WTC11 (cell line): ENCODE data around the gene PRR12. TPM values are rescaled to one million over a fixed set of nuclear protein-coding genes. Genes with fewer than 3 reads are reported as not detected.

Experiments
- ATAC-seq: fragments of 200-7000 bp; cut with Tn5 transposase; 2 replicates; pipeline ENCODE4 v1.10.0; 2021; ENCODE audit warnings: mild to moderate bottlenecking, moderate library complexity
- CTCF ChIA-PET: fragments of 300-600 bp; sonication (Branson Sonifier 250); formaldehyde crosslinking; loops from one replicate; lab custom pipeline; 2021; ENCODE audit warnings: antibody characterized with exemption; lab: Charles Lee
- POLR2A ChIA-PET: fragments of 350-600 bp; sonication (Branson Sonifier 250); formaldehyde crosslinking; loops from one replicate; lab custom pipeline; 2021; ENCODE audit warnings: antibody characterized with exemption; lab: Charles Lee
- DNase-seq: peaks from one replicate; pipeline ENCODE4 v3.0.0; 2021; ENCODE audit warnings: low spot score
- H3K27ac Mint-ChIP-seq: 2 replicates; pipeline ENCODE4 v1.8.0; 2021; ENCODE audit warnings: mixed read lengths
- H3K27me3 Mint-ChIP-seq: 2 replicates; pipeline ENCODE4 v1.8.0; 2021; ENCODE audit warnings: low read depth, mild to moderate bottlenecking, moderate library complexity, mixed read lengths
- H3K36me3 Mint-ChIP-seq: 2 replicates; pipeline ENCODE4 v1.8.0; 2021; ENCODE audit warnings: mixed read lengths
- H3K4me1 Mint-ChIP-seq: 2 replicates; pipeline ENCODE4 v1.8.0; 2022; ENCODE audit warnings: mixed read lengths
- H3K4me3 Mint-ChIP-seq: 2 replicates; pipeline ENCODE4 v1.8.0; 2021; ENCODE audit warnings: mild to moderate bottlenecking, moderate library complexity, mixed read lengths
- H3K9me3 Mint-ChIP-seq: 2 replicates; pipeline ENCODE4 v1.8.0; 2021; ENCODE audit warnings: mixed read lengths
- ATF3 ChIP-seq: sonication (generic); formaldehyde crosslinking; conservative IDR thresholded peaks from 2 replicates; pipeline ENCODE4 v1.8.1; 2022; ENCODE audit warnings: mild to moderate bottlenecking, missing genetic modification reagents
- ATF6 ChIP-seq: sonication (generic); formaldehyde crosslinking; IDR thresholded peaks from 2 replicates; pipeline ENCODE4 v1.8.1; 2023; ENCODE audit warnings: mild to moderate bottlenecking, missing genetic modification reagents
- CREM ChIP-seq: sonication (generic); formaldehyde crosslinking; IDR thresholded peaks from 2 replicates; pipeline ENCODE4 v1.8.1; 2022; ENCODE audit warnings: mild to moderate bottlenecking, missing genetic modification reagents, moderate library complexity
- CTCF ChIP-seq: fragments of 200-600 bp; IDR thresholded peaks from 2 replicates; pipeline ENCODE4 v1.8.0; 2022; ENCODE audit warnings: antibody characterized with exemption
- ERG ChIP-seq: fragments of 250-450 bp; sonication (Bioruptor Pico); IDR thresholded peaks from 2 replicates; pipeline ENCODE4 v1.8.0; 2021; ENCODE audit warnings: mild to moderate bottlenecking
- FOXJ3 ChIP-seq: sonication (generic); formaldehyde crosslinking; IDR thresholded peaks from 2 replicates; pipeline ENCODE4 v1.9.0; 2021; ENCODE audit warnings: missing genetic modification reagents, mild to moderate bottlenecking, borderline replicate concordance
- FOXP1 ChIP-seq: sonication (generic); formaldehyde crosslinking; IDR thresholded peaks from 2 replicates; pipeline ENCODE4 v1.8.0; 2022; ENCODE audit warnings: missing genetic modification reagents, mild to moderate bottlenecking, moderate library complexity, borderline replicate concordance
- GTF2I ChIP-seq: fragments of 250-450 bp; sonication (Bioruptor Pico); conservative IDR thresholded peaks from 2 replicates; pipeline ENCODE4 v1.4.0; 2021; ENCODE audit warnings: mild to moderate bottlenecking
- HMGA2 ChIP-seq: fragments of 250-450 bp; sonication (Bioruptor Pico); IDR thresholded peaks from 2 replicates; pipeline ENCODE4 v1.4.0; 2021; ENCODE audit warnings: mild to moderate bottlenecking, moderate library complexity
- IRF2 ChIP-seq: sonication (generic); formaldehyde crosslinking; IDR thresholded peaks from 2 replicates; pipeline ENCODE4 v1.8.0; 2022; ENCODE audit warnings: low read depth, missing genetic modification reagents, borderline replicate concordance
- MAX ChIP-seq: sonication (generic); formaldehyde crosslinking; IDR thresholded peaks from 2 replicates; pipeline ENCODE4 v1.8.0; 2022; ENCODE audit warnings: mild to moderate bottlenecking, missing genetic modification reagents
- NFATC4 ChIP-seq: fragments of 250-450 bp; sonication (Bioruptor Pico); IDR thresholded peaks from 2 replicates; pipeline ENCODE4 v1.9.0; 2021; ENCODE audit warnings: mild to moderate bottlenecking
- NFE2L1 ChIP-seq: sonication (generic); formaldehyde crosslinking; IDR thresholded peaks from 2 replicates; pipeline ENCODE4 v1.8.1; 2023; ENCODE audit warnings: missing genetic modification reagents
- NR1H2 ChIP-seq: sonication (generic); formaldehyde crosslinking; IDR thresholded peaks from 2 replicates; pipeline ENCODE4 v1.9.0; 2021; ENCODE audit warnings: mild to moderate bottlenecking, moderate library complexity, missing genetic modification reagents
- OVOL2 ChIP-seq: fragments of 250-450 bp; sonication (Bioruptor Pico); IDR thresholded peaks from 2 replicates; pipeline ENCODE4 v1.9.0; 2021; ENCODE audit warnings: mild to moderate bottlenecking, borderline replicate concordance
- PREB ChIP-seq: sonication (generic); formaldehyde crosslinking; IDR thresholded peaks from 2 replicates; pipeline ENCODE4 v1.8.1; 2022; ENCODE audit warnings: mild to moderate bottlenecking, missing genetic modification reagents, moderate library complexity, borderline replicate concordance
- RELA ChIP-seq: sonication (generic); formaldehyde crosslinking; IDR thresholded peaks from 2 replicates; pipeline ENCODE4 v1.8.1; 2022; ENCODE audit warnings: missing genetic modification reagents, mild to moderate bottlenecking, borderline replicate concordance
- SMAD3 ChIP-seq: sonication (generic); formaldehyde crosslinking; IDR thresholded peaks from 2 replicates; pipeline ENCODE4 v1.8.0; 2022; ENCODE audit warnings: missing genetic modification reagents, mild to moderate bottlenecking, borderline replicate concordance
- SMAD4 ChIP-seq: sonication (generic); formaldehyde crosslinking; IDR thresholded peaks from 2 replicates; pipeline ENCODE4 v1.8.0; 2022; ENCODE audit warnings: mild to moderate bottlenecking, missing genetic modification reagents
- TEAD1 ChIP-seq: sonication (generic); formaldehyde crosslinking; IDR thresholded peaks from 2 replicates; pipeline ENCODE4 v1.8.0; 2022; ENCODE audit warnings: mild to moderate bottlenecking, missing genetic modification reagents
- TP53 ChIP-seq: sonication (generic); formaldehyde crosslinking; IDR thresholded peaks from 2 replicates; pipeline ENCODE4 v1.8.1; 2023; ENCODE audit warnings: mild to moderate bottlenecking, missing genetic modification reagents
- USF1 ChIP-seq: sonication (generic); formaldehyde crosslinking; IDR thresholded peaks from 2 replicates; pipeline ENCODE4 v1.8.0; 2022; ENCODE audit warnings: mild to moderate bottlenecking, missing genetic modification reagents
- ZBTB21 ChIP-seq: sonication (generic); formaldehyde crosslinking; IDR thresholded peaks from 2 replicates; pipeline ENCODE4 v1.8.1; 2023; ENCODE audit warnings: mild to moderate bottlenecking, missing genetic modification reagents, borderline replicate concordance
- ZNF263 ChIP-seq: sonication (generic); formaldehyde crosslinking; IDR thresholded peaks from 2 replicates; pipeline ENCODE4 v1.8.1; 2022; ENCODE audit warnings: low read depth, mild to moderate bottlenecking, moderate library complexity, missing genetic modification reagents
- ZNF423 ChIP-seq: fragments of 250-450 bp; sonication (Bioruptor Pico); IDR thresholded peaks from 2 replicates; pipeline ENCODE4 v2.1.2; 2022; ENCODE audit warnings: mild to moderate bottlenecking, moderate library complexity
- total RNA-seq: library from RNA; stranded (reverse); gene quantifications from 3 replicates; pipeline ENCODE4 v1.2.3, GENCODE V29; 2021

Gene PRR12
- total RNA-seq, 1 experiment from 2014 or later, result 86.1 TPM

- peaks cover 50% of the 10 kb centered on the region for H3K36me3 Mint-ChIP-seq
- no peak for DNase-seq
- CTCF ChIA-PET, result no interaction called here
- H3K4me3 Mint-ChIP-seq, result no peak overlapping the region
- H3K4me1 Mint-ChIP-seq, result no peaks in the 10 kb centered on the region
- no peaks in the 10 kb centered on the region for H3K27me3 Mint-ChIP-seq
- no peak for ATAC-seq
- TF ChIP-seq FOXP1 (no peak), RELA (CRISPR knock-in tag) (no peak), NFATC4 (CRISPR knock-in tag) (no peak), ERG (CRISPR knock-in tag) (no peak), CTCF (no peak), USF1 (CRISPR knock-in tag) (no peak), MAX (CRISPR knock-in tag) (no peak), TP53 (CRISPR knock-in tag) (no peak), GTF2I (CRISPR knock-in tag) (no peak), PREB (CRISPR knock-in tag) (no peak), ZNF423 (no peak), ZNF263 (CRISPR knock-in tag) (no peak), SMAD4 (no peak), ZBTB21 (CRISPR knock-in tag) (no peak), ATF3 (CRISPR knock-in tag) (no peak), HMGA2 (CRISPR knock-in tag) (no peak), ATF6 (CRISPR knock-in tag) (no peak)
- TF ChIP-seq, all 79 proteins: peak for 0
- Mint-ChIP-seq H3K9me3 (no peaks in the 10 kb centered on the region), H3K27ac (no peak overlapping the region)
- POLR2A ChIA-PET, result no interaction called here
Measured at GRCh38 chr19:49601482-49602038, 10.6 kb downstream of the PRR12 start.

- no peak overlapping the region for H3K27ac Mint-ChIP-seq
- H3K27me3 Mint-ChIP-seq, result no peaks in the 10 kb centered on the region
- CTCF ChIA-PET, result no interaction called here
- H3K36me3 Mint-ChIP-seq, result peaks cover 60% of the 10 kb centered on the region
- H3K9me3 Mint-ChIP-seq, result no peaks in the 10 kb centered on the region
- H3K4me3 Mint-ChIP-seq, result no peak overlapping the region
- DNase-seq (no peak), ATAC-seq (no peak)
- POLR2A ChIA-PET, result no interaction called here
- H3K4me1 Mint-ChIP-seq, result no peaks in the 10 kb centered on the region
- TF ChIP-seq NFATC4 (CRISPR knock-in tag) (no peak), OVOL2 (CRISPR knock-in tag) (no peak), NFE2L1 (CRISPR knock-in tag) (no peak), CREM (CRISPR knock-in tag) (no peak), HMGA2 (CRISPR knock-in tag) (no peak), TEAD1 (CRISPR knock-in tag) (no peak), NR1H2 (CRISPR knock-in tag) (no peak), SMAD3 (no peak), FOXJ3 (CRISPR knock-in tag) (no peak), MAX (CRISPR knock-in tag) (no peak), IRF2 (CRISPR knock-in tag) (no peak)
Measured at GRCh38 chr19:49602806-49603205, 11.8 kb downstream of the PRR12 start.
